GM19467 (cell line): ENCODE measurements around the gene IQCE.
A peak's percentile ranks its signal among the peaks of the same experiment; 100 is the strongest.
"Not testable (repeated sequence)": the region's sequence is repeated elsewhere in the genome, so short reads cannot be mapped to it uniquely, and the experiment has no call there.

Source experiments
- ATAC-seq: cut with Tn5 transposase; IDR thresholded peaks from one replicate; pipeline ENCODE4 v1.9.1; 2021; ENCODE audit warnings: mild to moderate bottlenecking, moderate library complexity; ENCODE audit not compliant: unreplicated experiment

The IQCE gene

GRCh38 chr7:2521341-2521745, 37.4 kb upstream of the IQCE start:
- no peak for ATAC-seq

GRCh38 chr7:2521952-2522591, 36.7 kb upstream of the IQCE start:
- ATAC-seq = no peak

GRCh38 chr7:2522780-2523433, 35.9 kb upstream of the IQCE start:
- ATAC-seq = no peak

GRCh38 chr7:2523461-2523936, 35.3 kb upstream of the IQCE start:
- ATAC-seq = no peak

- ATAC-seq = no peak
Observed at GRCh38 chr7:2523941-2524807, 34.6 kb upstream of the IQCE start.

GRCh38 chr7:2524808-2525657, 33.7 kb upstream of the IQCE start:
- no peak for ATAC-seq

- ATAC-seq = no peak
Observed at GRCh38 chr7:2525658-2526630, 32.8 kb upstream of the IQCE start.

GRCh38 chr7:2526659-2527504, 31.9 kb upstream of the IQCE start:
- ATAC-seq = no peak

- no peak for ATAC-seq
Observed at GRCh38 chr7:2527505-2528467, 31.0 kb upstream of the IQCE start.

- ATAC-seq = no peak
Observed at GRCh38 chr7:2528481-2529095, 30.2 kb upstream of the IQCE start.

GRCh38 chr7:2529161-2530070, 29.4 kb upstream of the IQCE start:
- peak; percentile 38 for ATAC-seq

GRCh38 chr7:2530071-2530987, 28.4 kb upstream of the IQCE start:
- ATAC-seq = no peak

GRCh38 chr7:2530994-2531795, 27.6 kb upstream of the IQCE start:
- not testable (repeated sequence) for ATAC-seq

GRCh38 chr7:2531796-2532110, 27.0 kb upstream of the IQCE start:
- not testable (repeated sequence) for ATAC-seq
